GM19238 (cell line): Measurements from ENCODE around the gene DLG2.

Source experiments
- DNase-seq: peaks from one replicate; pipeline ENCODE4 v3.0.0; 2011; ENCODE audit warnings: low spot score; ENCODE audit not compliant: insufficient read length

The DLG2 gene

DNA sequence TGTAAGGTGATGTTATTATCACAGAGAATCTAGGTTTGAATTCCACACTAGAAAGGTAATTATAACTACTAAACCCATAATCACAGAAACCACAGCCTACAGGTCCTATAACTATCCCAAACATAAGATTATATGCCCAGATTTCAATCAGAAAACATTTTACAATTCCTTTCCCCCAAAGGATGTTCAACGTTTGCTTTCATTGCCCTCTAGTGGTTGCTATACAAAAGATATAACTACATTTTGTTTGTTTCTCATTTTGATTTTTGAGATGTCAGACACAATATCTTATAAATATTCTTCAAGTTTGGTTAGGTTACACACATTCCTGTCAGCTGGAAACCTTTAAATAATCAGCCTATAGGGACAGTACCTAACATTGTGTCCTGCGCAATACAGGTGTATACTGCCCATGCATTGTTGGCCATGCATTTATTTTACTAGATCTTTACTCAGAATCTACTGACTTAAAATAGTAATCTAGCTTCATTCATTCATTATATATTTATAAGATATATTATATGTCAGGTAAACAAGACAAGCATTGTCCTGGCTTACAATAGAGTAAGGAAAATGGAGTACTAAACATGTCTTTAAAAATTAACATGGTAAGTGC lies 1810.5 kb downstream of the DLG2 start:
- DNase-seq, result no peak

DNA sequence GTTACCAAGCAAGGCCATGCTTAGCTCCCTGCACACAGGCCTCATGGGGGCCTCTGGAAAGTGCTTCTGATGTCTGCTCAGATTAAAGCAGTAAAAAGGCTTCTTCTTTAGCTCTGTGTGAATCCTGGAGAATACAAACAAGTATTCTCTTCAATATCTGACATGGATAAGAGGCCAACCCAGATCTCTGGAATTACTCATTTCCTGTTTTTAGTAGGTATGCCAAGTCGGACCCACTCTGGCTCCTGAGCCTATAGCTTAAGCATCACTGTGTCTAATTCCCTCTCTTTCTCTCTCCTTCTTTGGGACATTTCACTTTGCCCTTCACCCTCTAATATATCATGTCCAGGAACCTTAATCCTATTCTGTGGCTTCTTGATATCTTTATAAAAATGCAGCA lies 1811.4 kb downstream of the DLG2 start:
- no peak for DNase-seq

DNA sequence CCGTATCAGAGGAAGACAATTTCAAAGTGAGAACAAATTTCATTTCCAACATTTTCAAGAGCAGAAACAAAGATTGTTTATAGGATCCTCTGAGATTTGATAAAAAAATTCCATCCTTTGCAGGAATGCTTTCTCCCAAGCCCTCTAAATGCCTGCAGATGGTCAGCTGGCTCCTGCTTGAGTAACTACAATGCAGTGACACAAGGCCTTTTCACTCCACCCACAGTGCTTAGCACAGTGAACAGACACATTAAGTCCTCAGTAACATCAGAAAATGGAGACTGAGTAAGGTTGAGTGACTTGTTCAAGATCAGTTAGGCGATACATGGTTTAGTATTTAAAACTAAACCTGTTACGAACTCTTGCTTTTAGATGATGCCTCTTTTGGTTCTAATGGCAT lies 1813.8 kb downstream of the DLG2 start:
- DNase-seq, result no peak

DNA sequence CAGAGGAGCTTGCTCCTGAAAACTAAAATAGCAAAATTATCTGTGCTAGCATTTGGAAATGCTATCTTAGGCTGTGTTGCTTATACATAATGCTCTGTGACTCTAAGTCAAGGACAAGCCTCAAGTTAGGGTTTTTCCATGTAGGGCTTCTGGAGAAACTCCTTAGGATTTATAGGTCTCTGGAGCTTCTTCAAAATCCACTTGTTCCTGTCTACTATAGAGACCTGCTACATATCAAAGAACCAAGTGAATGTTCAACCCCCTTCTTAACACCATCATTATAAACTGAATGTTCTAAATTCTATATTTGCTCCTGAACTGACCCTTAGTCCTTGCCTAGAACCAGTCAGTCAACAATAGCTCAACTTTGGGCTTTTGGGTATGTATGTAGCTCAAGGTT lies 1817.9 kb downstream of the DLG2 start:
- no peak for DNase-seq

- DNase-seq, result no peak
These were observed 1825.3 kb downstream of the DLG2 start for GRCh38 chr11:83801799-83802198.

DNA sequence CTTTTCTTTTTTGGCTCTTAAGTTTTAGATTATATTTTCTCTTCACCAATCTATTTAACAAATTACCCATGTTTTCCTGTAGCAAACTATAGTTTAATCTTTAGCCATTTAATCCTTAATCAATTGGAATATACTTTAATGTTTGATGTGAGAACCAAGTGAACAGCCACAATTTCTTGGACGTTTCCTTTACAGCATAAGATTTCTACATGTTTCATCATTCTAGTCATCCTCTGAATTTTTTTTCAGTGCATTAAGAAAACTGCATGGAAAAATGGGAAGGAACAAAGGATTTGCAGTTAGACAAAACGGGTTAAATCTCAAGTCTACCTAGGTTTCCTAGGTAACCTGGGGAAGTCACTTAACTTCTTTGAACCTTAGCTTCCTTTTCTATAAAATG lies 1833.8 kb downstream of the DLG2 start:
- no peak for DNase-seq

DNA sequence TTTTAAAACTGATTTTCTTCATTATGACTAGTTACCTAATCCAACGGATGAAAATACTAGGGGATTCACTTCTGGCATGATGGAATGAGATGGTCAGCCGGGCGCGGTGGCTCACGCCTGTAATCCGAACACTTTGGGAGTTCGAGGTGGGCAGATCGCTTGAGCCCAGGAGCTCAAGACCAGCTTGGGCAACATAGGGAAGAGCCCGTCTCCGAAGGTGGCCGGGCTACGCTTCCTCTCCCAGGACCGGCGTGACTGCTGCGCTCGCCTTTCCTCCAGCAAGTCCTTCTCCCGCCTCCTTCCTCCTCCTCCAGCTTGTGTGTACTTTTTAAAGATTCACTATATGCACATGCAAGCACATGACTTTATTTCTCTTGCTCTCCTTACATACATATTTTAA lies 1835.6 kb downstream of the DLG2 start:
- no peak for DNase-seq

- DNase-seq, result no peak
These were observed 1841.2 kb downstream of the DLG2 start for GRCh38 chr11:83785942-83786341.

GRCh38 chr11:83784419-83784818 lies 1842.7 kb downstream of the DLG2 start:
- DNase-seq, result no peak

DNA sequence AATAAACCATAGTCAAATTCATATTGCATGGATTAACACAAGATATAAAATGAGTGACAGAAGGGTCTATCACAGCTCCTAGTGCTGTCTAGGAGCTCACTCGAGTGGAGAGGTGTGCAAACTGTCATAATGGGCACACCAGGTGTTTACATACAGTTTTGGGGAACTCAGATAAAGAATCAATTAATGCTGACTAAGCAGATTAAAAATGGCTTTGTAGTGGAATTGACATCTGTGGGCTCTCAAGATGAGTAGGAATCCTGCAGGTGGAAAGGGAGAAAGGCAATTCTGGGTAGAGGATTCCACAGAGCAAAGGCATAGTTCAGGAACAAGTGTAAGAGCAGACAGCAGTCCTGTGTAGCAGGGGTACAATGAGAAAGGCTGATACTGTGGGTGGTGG lies 1844.8 kb downstream of the DLG2 start:
- DNase-seq, result no peak

GRCh38 chr11:83779876-83780275 lies 1847.3 kb downstream of the DLG2 start:
- DNase-seq, result no peak

GRCh38 chr11:83778596-83778995 lies 1848.5 kb downstream of the DLG2 start:
- no peak for DNase-seq

GRCh38 chr11:83773950-83774880 lies 1852.9 kb downstream of the DLG2 start:
- DNase-seq, result no peak

DNA sequence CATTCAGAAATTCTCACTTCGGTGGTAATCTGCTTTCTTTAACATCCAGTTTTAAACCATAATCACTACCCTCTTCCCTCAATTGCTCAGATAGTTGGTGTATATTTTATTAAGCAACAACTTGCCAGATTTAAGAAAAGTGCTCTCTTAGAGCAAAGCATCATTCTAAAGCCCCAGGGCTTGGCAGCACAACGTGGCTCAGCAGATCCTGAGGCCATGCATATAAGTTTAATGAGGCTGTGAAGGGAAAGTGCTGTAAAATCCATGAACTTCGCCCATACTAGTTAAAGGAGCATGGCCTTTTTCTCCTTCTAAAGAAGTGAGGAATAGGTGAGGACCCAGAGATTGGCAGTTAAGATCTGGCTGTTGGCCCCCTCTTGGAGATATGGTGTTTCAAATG lies 1858.7 kb downstream of the DLG2 start:
- DNase-seq, result no peak

GRCh38 chr11:83766932-83767331 lies 1860.2 kb downstream of the DLG2 start:
- DNase-seq, result no peak

GRCh38 chr11:83764643-83765042 lies 1862.5 kb downstream of the DLG2 start:
- no peak for DNase-seq

- no peak for DNase-seq
These were observed 1866.2 kb downstream of the DLG2 start for GRCh38 chr11:83760932-83761331.

GRCh38 chr11:83759148-83759547 lies 1868.0 kb downstream of the DLG2 start:
- no peak for DNase-seq

- DNase-seq, result no peak
These were observed 1876.1 kb downstream of the DLG2 start for GRCh38 chr11:83751041-83751440.

DNA sequence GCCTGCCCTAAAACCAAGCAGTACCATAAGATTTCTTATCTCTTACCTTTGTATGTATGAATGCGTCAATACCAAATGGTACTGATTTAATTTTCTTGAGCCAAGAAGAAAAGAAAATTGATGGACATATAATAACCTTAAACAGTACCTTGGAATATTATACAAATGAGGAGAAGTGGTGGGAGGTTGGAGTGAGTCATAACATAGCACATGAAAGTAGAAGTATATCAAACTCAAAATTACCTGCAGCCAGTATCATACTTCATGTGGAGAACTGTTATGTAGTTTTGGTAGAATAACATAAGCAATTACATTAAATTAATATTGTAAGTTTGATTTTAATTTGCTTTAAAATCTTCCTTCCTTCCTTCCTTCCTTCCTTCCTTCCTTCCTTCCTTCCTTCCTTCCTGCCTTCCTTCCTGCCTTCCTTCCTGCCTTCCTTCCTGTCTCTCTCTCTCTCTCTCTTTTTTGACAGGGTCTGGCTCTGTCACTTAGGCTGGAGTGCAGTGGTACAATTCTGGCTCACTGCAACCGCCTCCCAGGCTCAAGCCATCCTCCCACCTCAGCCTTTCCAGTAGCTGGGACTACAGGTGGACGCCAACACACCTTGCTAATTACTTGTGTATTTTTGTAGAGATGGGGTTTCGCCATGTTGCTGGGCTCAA lies 1880.1 kb downstream of the DLG2 start:
- DNase-seq, result no peak

DNA sequence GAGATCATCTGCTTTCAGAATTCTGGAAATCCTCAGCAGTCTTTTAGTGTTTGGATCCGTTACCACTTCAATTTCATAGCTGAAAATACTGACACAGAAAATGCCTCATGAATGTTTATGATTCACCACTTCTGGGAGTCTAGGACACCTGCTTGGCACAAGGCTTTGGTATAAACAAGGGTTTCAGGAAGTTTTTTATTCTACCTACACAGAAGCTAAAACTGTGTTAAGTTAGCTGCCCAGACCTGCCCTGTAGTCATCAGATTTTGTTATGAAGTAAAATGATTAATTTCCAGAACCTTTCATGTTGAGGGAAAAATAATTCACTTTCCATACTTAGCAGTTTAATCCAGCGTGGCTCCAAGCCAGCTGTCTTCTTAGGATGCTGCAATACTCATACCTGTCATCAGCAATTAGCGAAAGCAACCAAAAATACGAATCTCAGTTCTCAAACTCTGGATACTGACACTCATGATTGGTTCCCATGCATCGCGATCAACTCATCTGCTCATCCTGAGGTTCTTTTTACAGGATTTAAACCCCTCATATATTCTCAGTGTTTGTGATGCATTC lies 1882.4 kb downstream of the DLG2 start:
- no peak for DNase-seq

DNA sequence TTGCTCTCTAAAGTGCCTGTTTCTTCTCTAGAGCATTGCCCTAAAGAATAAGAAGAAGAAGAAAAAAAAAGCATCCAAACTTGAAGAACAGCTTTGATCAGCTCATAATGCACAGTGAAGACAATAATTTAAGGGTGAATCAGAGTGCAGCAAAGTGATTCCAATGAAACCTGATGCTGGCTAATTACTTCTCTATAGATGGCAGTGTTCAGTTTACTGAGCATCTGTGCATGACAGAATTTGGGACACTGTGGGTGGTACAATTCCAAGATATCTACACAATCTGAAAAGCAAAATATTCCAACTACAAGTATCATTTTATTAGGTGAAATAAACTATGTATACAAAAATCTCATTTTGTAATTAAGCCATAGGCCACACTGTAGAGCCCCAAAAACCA lies 1890.5 kb downstream of the DLG2 start:
- no peak for DNase-seq
